SJSA1 (cell line): ENCODE measurements around the gene LIN37. TPM values are rescaled to one million over a fixed set of nuclear protein-coding genes. Genes with fewer than 3 reads are reported as not detected.

ENCODE experiments used
- DNase-seq, 2 experiments: peaks; one replicate each; pipeline ENCODE4 v3.0.0-alpha.2; 2015 to 2020; ENCODE audit warnings: low spot score in 2 of 2, low read depth in 1 of 2
- H3K27ac ChIP-seq: fragments of 250-450 bp; sonication (Bioruptor Pico); 2 replicates; pipeline ENCODE4 v1.5.1; 2020; ENCODE audit warnings: mild to moderate bottlenecking, moderate library complexity
- H3K27me3 ChIP-seq: fragments of 250-450 bp; sonication (Bioruptor Pico); replicated peaks from 2 replicates; pipeline ENCODE4 v1.5.1; 2020; ENCODE audit warnings: mild to moderate bottlenecking, moderate library complexity
- H3K36me3 ChIP-seq: fragments of 250-450 bp; sonication (Bioruptor Pico); 2 replicates; pipeline ENCODE4 v1.5.1; 2020; ENCODE audit warnings: mild to moderate bottlenecking
- H3K4me1 ChIP-seq: fragments of 250-450 bp; sonication (Bioruptor Pico); replicated peaks from 2 replicates; pipeline ENCODE4 v1.6.1; 2021; ENCODE audit warnings: mild to moderate bottlenecking
- H3K4me3 ChIP-seq: fragments of 250-450 bp; sonication (Bioruptor Pico); 2 replicates; pipeline ENCODE4 v1.5.1; 2020; ENCODE audit warnings: mild to moderate bottlenecking
- H3K9me3 ChIP-seq: fragments of 250-450 bp; sonication (Bioruptor Pico); replicated peaks from 2 replicates; pipeline ENCODE4 v1.5.1; 2020; ENCODE audit warnings: mild to moderate bottlenecking
- total RNA-seq: library from RNA; depleted of rRNA; stranded (reverse); fragments of >200 nt; shearing (Covaris generic); gene quantifications from 2 replicates; pipeline ENCODE4 v1.2.3, GENCODE V29; 2014

LIN37 gene
- total RNA-seq, 1 experiment from 2014 or later: 7.1 TPM

DNA sequence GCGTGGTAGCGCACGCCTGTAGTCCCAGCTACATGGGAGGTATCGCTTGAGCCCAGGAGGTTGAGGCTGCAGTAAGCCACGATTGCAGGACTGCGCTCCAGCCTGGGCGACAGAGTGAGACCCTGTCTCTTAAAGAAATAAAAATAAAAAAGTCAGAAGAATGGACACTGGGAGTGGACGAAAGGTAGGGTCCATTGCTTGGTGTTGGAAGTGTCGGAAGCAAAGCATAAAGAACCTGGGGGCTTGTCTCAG lies 26.6 kb downstream of the LIN37 start:
- Histone ChIP-seq H3K4me3 (peak overlapping the region; percentile 65), H3K27ac (no peak overlapping the region), H3K9me3 (no peaks in the 10 kb centered on the region), H3K36me3 (peaks cover 32% of the 10 kb centered on the region), H3K4me1 (peaks cover 13% of the 10 kb centered on the region), H3K27me3 (no peaks in the 10 kb centered on the region)
- no peak for DNase-seq

DNA sequence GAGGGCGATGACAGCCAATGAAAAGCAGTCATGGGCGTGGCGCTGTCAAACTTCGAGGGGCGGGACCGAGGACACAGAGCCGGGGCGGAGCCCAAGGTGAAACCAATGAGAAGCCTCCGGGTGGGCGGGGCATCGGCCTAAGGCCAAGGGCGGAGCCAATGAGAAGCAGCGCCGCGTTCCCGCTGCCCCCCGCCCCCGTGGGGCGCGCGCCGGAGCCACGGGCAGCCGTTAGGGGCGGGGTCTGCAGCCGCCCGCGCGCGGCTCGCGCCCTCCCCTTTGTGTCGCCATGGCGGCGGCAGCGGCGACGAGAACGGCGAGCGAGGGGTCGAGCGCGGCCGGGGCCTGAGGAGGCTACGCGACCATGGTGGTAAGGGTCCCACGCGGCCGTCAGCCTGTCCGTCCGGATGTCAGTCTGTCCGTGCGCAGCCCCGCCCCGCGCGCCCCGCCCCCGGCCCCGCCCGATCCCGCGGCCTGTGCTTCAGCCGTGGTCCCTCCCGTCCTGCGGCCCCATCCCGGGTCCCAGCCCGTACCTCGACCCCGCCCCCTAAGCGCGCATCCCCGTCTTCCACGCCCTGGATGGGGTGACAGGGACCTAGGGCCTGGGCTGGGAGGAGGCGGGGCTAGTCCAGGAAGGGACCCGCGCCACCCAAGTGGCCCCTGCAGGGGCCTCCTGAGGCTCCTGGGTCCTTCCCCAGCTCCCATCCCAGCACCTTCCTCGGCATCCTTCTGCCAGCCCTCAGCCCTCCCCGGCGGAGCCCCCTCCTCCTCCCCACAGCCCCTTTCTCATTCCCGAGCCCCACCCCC lies 27.1 kb downstream of the LIN37 start, which contains the start of gene ARHGAP33:
Gene ARHGAP33, plus strand, starts transcription at position 267 of the 804 bp plus-strand sequence. Its CDS starts 95 bp downstream, at position 362.
- DNase-seq: peak; percentile 95 to 99
- H3K27me3 ChIP-seq: no peaks in the 10 kb centered on the region
- peak within 1 kb of the TSS; percentile 70 for H3K27ac ChIP-seq
- H3K9me3 ChIP-seq: no peaks in the 10 kb centered on the region
- H3K4me3 ChIP-seq: peak within 1 kb of the TSS; percentile 65
- peaks cover 36% of the 10 kb centered on the region for H3K36me3 ChIP-seq
- peaks cover 13% of the 10 kb centered on the region for H3K4me1 ChIP-seq

DNA sequence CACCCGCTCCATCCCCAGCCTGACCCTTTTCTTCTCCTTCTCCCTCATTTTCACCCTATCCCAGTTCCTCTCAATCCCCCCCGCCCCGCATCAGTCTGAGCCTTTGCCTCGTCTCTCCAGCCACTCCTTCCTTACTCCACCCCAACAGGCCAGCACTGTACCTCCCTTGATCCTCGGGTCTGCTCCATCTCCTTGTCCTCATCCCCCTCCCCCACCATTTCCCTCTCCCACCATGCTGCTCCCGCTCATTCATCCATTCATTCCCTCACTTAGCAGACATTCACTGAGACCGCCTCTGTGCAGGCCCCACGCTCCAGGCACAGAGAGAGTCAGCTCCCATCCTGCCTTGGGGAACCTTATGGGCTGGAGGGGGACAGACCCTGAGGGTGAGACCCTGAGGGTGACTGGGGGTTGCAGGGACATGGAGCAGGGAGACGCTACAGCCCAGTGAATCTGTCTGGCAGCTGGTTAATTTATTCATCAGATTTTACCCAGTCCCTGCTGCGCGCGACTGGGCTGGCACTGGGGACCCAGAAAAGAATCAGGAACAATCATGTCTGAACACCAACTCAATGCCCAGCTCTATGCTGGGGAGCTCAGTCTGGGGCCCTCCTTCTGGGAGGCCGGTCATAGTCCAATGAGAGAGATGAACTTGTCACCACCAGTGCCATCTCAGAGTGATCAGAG lies 27.9 kb downstream of the LIN37 start:
- no peaks in the 10 kb centered on the region for H3K9me3 ChIP-seq

DNA sequence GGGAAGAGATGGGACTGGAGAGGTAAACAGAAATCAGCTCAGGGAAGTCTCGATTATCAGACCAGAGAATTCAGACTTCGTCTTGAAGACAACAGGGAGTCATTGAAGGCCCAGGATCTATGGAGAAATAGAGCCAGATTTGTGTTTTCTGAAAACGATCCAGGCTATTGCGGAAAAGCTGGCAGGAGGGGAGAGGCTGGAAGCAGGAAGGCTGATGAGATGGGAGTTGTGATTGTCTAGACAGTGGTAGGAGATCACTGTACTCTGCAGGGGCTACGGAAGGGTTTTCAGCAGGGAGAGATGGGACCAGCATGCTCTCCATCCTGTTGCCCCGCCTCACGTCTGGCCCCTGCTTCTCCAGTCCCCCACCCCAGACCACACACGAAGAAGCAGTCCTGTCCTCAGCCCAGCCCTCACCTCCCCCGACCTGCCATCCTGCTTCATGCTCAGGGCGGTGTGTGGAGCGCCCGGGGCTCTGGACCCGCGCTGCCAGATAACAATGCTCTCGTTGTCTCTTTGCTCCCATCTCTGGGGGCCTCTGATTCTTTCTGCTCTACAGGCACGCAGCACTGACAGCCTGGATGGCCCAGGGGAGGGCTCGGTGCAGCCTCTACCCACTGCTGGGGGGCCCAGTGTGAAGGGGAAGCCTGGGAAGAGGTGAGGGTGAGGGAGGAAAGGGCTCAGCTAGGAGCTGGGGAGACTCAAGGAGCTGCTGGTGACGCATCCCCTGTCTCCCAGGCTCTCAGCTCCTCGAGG lies 28.9 kb downstream of the LIN37 start:
- peaks cover 47% of the 10 kb centered on the region for H3K36me3 ChIP-seq
- no peak overlapping the region for H3K27ac ChIP-seq
- no peak overlapping the region for H3K4me3 ChIP-seq
- DNase-seq: no peak
- H3K9me3 ChIP-seq: no peaks in the 10 kb centered on the region
- H3K27me3 ChIP-seq: no peaks in the 10 kb centered on the region
- H3K4me1 ChIP-seq: peaks cover 13% of the 10 kb centered on the region

More for the DNA sequence above, 27.9 kb downstream of the LIN37 start:
- Histone ChIP-seq H3K27ac (no peak overlapping the region), H3K27me3 (no peaks in the 10 kb centered on the region), H3K4me3 (peak overlapping the region; percentile 65), H3K36me3 (peaks cover 38% of the 10 kb centered on the region), H3K4me1 (peaks cover 13% of the 10 kb centered on the region)
- DNase-seq: no peak

DNA sequence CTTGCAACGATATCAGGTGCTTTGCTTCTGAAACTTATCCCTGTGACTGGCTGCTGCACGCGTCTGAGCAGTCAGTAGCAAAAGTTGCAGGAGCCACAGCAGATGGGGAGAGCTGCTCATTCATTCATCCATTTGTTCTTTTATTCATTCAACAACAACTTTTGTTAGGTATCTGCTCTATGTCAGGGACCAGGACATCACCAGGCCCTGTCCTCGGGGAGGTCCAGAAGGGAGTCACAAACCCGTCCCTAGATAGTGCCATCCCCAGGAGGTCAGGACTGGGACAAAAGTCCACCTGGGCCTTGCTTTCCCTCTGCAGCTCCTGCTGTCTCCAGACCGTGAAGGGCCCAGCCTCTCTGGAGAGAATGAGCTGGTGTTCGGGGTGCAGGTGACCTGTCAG lies 29.6 kb downstream of the LIN37 start:
- Histone ChIP-seq H3K4me3 (no peak overlapping the region), H3K9me3 (no peaks in the 10 kb centered on the region), H3K36me3 (peaks cover 54% of the 10 kb centered on the region), H3K4me1 (peaks cover 13% of the 10 kb centered on the region), H3K27ac (no peak overlapping the region), H3K27me3 (no peaks in the 10 kb centered on the region)
- no peak for DNase-seq

DNA sequence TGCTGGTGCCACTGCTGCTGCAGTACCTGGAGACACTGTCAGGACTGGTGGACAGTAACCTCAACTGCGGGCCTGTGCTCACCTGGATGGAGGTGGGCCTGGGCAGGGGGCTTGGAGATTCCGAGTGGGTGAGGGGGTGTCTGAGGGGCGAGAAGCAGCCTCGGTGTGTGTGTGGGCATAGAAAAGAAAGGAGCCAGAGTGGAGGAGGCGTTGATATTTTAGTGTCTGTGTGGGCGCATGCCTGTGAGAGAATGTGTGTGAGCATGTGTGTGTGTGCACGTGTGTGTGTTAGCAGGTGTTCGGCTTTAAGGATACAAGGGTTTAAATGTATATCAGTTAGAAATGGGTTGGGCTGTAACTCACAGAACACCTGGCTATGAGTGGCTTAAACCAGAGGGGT lies 30.7 kb downstream of the LIN37 start:
- peaks cover 13% of the 10 kb centered on the region for H3K4me1 ChIP-seq
- no peak overlapping the region for H3K27ac ChIP-seq
- H3K4me3 ChIP-seq: no peak overlapping the region
- DNase-seq: no peak
- peaks cover 61% of the 10 kb centered on the region for H3K36me3 ChIP-seq
- H3K27me3 ChIP-seq: no peaks in the 10 kb centered on the region
- H3K9me3 ChIP-seq: no peaks in the 10 kb centered on the region

DNA sequence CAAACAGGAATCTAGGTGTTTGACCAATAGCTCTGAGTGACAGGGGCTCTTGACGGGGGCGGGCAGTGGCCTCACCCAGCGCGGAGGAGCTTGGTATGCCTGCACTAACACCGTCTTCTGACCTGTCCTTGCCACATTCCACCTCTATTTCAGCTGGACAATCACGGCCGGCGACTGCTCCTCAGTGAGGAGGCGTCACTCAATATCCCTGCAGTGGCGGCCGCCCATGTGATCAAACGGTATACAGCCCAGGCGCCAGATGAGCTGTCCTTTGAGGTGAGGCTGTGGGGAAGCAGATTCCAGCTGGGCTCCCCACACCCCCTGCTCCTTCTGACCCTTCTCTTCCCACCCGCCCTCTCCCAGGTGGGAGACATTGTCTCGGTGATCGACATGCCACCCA lies 31.7 kb downstream of the LIN37 start:
- Histone ChIP-seq H3K4me3 (no peak overlapping the region), H3K4me1 (peaks cover 13% of the 10 kb centered on the region), H3K27ac (no peak overlapping the region), H3K27me3 (no peaks in the 10 kb centered on the region), H3K9me3 (no peaks in the 10 kb centered on the region), H3K36me3 (peaks cover 65% of the 10 kb centered on the region)
- peak in 1 of 2 experiments; percentile 41 for DNase-seq

DNA sequence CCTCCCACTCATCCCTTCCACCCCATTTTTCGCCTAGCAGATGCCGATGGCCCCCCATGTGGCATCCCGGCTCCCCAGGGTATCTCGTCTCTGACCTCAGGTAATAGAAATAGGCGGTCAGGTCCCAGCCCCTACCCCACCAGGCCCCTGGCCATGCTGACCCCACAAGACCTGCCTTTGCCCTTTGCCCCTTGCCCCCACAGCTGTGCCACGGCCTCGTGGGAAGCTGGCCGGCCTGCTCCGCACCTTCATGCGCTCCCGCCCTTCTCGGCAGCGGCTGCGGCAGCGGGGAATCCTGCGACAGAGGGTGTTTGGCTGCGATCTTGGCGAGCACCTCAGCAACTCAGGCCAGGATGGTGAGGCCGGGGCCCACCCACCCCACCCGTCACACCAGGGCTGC lies 32.3 kb downstream of the LIN37 start:
- no peaks in the 10 kb centered on the region for H3K9me3 ChIP-seq
- H3K4me1 ChIP-seq: peaks cover 13% of the 10 kb centered on the region
- peaks cover 69% of the 10 kb centered on the region for H3K36me3 ChIP-seq
- no peak overlapping the region for H3K4me3 ChIP-seq
- H3K27me3 ChIP-seq: no peaks in the 10 kb centered on the region
- no peak for DNase-seq
- no peak overlapping the region for H3K27ac ChIP-seq

DNA sequence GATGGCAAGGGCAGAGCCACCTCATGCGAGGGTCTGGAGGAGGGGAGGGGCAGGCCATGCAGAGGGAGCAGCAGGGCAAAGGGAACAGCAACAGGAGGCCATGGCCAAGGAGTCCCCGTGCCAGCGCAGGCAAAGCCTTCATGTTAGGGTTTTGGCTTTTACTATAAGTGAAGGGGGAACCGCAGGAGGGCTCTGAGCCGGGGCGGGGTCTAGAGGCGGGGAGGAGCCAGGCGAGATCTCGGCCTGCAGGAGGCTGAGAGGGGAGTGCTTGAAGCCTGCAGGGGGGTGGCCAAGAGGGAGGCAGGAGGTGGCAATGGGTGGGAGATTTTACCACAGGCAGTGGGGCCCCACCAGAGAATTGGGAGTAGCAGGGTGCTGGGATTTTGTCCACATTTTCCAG lies 33.3 kb downstream of the LIN37 start:
- peaks cover 7% of the 10 kb centered on the region for H3K4me1 ChIP-seq
- H3K9me3 ChIP-seq: no peaks in the 10 kb centered on the region
- no peak overlapping the region for H3K27ac ChIP-seq
- no peak for DNase-seq
- no peaks in the 10 kb centered on the region for H3K27me3 ChIP-seq
- peaks cover 69% of the 10 kb centered on the region for H3K36me3 ChIP-seq
- no peak overlapping the region for H3K4me3 ChIP-seq

DNA sequence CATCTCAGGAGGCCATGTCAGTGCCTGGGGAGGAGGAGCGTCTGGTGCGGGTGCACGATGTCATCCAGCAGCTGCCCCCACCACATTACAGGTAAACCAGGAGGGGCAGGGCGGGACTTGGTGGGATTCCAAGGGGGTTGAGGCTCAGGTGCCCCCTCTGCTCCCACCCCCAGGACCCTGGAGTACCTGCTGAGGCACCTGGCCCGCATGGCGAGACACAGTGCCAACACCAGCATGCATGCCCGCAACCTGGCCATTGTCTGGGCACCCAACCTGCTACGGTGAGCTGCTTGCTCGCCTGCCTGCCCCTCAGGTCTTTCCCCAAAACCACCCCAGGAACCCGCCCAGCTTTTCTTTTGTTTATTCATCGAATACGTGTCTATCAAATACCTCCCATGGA lies 34.2 kb downstream of the LIN37 start:
- Histone ChIP-seq H3K27me3 (no peaks in the 10 kb centered on the region), H3K9me3 (no peaks in the 10 kb centered on the region), H3K4me3 (no peak overlapping the region), H3K4me1 (no peaks in the 10 kb centered on the region), H3K27ac (no peak overlapping the region), H3K36me3 (peaks cover 65% of the 10 kb centered on the region)
- peak in 1 of 2 experiments; percentile 40 for DNase-seq

DNA sequence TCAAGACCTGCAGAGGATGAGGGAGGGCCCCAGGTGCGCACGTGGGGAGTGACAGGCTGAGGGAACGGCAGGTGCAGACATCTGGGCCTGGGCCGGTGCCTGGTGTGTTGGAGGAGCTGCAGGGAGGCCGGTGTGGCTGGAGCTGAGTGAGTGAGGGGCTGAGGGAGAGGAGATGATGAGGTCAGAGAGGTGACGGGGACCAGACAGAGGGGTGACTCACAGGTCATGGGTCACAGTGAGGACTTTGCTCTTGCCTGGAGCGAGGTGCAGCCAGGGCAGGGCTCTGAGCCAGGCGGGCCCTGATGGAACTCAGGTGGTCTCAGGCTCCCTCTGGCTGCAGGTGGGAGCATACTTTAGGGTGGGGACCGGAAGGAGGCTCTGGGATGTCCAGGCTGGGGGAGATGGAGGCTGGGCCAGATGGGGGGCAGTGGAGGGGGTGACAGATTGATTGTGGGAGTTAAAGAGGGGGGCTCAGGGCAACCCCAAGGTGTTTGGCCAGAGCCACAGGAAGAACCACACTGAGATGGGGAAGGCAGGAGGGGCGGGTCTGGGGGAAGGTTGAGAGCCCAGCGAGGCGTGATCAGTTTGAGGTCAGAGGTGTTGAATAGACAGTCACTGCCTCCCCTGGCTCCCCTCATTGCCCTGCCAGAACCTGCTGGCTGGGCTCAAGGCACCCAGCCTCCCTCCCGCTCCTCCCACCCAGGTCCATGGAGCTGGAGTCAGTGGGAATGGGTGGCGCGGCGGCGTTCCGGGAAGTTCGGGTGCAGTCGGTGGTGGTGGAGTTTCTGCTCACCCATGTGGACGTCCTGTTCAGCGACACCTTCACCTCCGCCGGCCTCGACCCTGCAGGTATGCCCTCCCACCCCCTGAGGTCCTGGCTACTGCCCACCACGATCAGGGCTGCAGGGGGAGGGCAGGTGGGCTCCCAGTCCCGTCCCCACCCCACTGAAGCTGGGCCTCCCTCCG lies 35.4 kb downstream of the LIN37 start:
- peaks cover 53% of the 10 kb centered on the region for H3K36me3 ChIP-seq
- H3K9me3 ChIP-seq: no peaks in the 10 kb centered on the region
- DNase-seq: peak in 1 of 2 experiments; percentile 45
- no peak overlapping the region for H3K27ac ChIP-seq
- no peaks in the 10 kb centered on the region for H3K4me1 ChIP-seq
- H3K27me3 ChIP-seq: no peaks in the 10 kb centered on the region
- H3K4me3 ChIP-seq: no peak overlapping the region

DNA sequence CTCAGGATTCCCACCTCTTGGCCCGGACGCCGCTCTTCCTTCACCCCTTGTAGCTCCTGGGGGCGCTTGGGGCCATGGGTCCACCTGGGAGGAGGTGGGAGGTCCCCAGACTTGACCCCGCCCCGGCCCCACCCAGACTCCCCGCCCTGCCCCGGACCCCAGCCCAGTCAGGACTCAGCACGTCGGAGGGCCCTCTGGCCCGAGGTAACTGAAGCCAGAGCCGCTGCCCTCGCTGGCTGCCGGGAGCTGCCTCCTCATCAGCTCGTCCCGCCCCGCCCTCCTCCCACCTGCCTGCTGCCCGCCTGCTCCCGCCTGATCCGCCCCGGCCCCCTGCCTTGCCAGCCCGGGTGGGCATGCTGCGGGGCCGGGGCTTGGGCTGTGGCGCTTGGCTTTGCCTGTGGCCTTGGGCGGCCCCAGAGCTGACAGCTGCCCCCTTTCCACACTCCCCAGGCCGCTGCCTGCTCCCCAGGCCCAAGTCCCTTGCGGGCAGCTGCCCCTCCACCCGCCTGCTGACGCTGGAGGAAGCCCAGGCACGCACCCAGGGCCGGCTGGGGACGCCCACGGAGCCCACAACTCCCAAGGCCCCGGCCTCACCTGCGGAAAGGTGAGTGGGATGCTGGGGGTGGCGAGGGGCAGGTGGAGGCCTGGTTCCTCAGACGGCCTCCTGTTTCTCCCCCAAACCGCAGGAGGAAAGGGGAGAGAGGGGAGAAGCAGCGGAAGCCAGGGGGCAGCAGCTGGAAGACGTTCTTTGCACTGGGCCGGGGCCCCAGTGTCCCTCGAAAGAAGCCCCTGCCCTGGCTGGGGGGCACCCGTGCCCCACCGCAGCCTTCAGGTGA lies 36.3 kb downstream of the LIN37 start:
- Histone ChIP-seq H3K4me1 (no peaks in the 10 kb centered on the region), H3K4me3 (no peak overlapping the region), H3K27me3 (no peaks in the 10 kb centered on the region), H3K27ac (no peak overlapping the region), H3K9me3 (no peaks in the 10 kb centered on the region), H3K36me3 (peaks cover 45% of the 10 kb centered on the region)
- no peak for DNase-seq
